Stimulated activated naive B cell treated with anti-CD40 and anti-IgM and Interleukin-4, amounts not matched to agents 10 μg/mL and 1 μg/mL and 100 μg/mL, for 72 hours (primary cell): ENCODE results near the gene ICOS.

Source experiments
- ATAC-seq, 2 donors: fragments of 150-1000 bp; cut with Tn5 transposase; replicated peaks; 2 replicates each; pipeline ENCODE4 v1.10.0; 2021; ENCODE audit warnings: moderate library complexity in 1 of 2
- DNase-seq: peaks from one replicate; pipeline ENCODE4 v3.0.0; 2021
- H3K27ac Mint-ChIP-seq: one replicate; pipeline ENCODE4 v1.8.0; 2022; ENCODE audit warnings: mild to moderate bottlenecking, mixed read lengths
- H3K27me3 Mint-ChIP-seq, 2 donors: one replicate each; pipeline ENCODE4 v1.8.0; 2022; ENCODE audit warnings: mixed read lengths in 2 of 2
- H3K36me3 Mint-ChIP-seq, 2 donors: one replicate each; pipeline ENCODE4 v1.8.0; 2022; ENCODE audit warnings: mixed read lengths in 2 of 2, mild to moderate bottlenecking in 1 of 2
- H3K4me1 Mint-ChIP-seq, 2 donors: one replicate each; pipeline ENCODE4 v1.8.0; 2022; ENCODE audit warnings: mixed read lengths in 2 of 2, mild to moderate bottlenecking in 1 of 2
- H3K4me3 Mint-ChIP-seq, 2 donors: one replicate each; pipeline ENCODE4 v1.8.0; 2022; ENCODE audit warnings: mild to moderate bottlenecking in 2 of 2, mixed read lengths in 2 of 2, moderate library complexity in 1 of 2
- H3K9me3 Mint-ChIP-seq, 2 donors: one replicate each; pipeline ENCODE4 v1.8.0; 2022; ENCODE audit warnings: mixed read lengths in 2 of 2, mild to moderate bottlenecking in 1 of 2

ICOS gene

DNA sequence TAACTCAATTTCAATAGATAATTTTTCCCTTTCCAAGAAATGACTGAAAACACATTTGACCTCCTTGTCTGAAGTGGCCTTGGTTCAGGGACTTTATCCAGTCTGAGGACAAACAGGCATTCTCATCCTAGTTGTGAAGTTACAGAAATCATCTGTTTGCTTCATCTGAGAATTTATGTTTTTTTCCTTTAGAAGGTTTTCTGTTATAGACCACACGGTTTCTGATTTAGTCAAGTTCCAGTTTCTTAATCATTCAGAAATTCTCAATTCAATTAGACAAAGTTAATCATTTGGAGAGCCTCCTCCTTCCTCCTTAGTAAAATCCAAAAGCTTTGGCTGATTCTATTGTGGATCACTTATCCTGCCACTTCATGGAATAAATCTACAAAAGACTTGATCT lies 60.9 kb downstream of the ICOS start:
- peaks cover 15 to 16% of the 10 kb centered on the region in 2 donors for H3K27me3 Mint-ChIP-seq
- DNase-seq (no peak), ATAC-seq (no peak)
- H3K27ac Mint-ChIP-seq: no peak overlapping the region
- H3K9me3 Mint-ChIP-seq: no peaks in the 10 kb centered on the region
- H3K4me3 Mint-ChIP-seq: no peak overlapping the region
- H3K4me1 Mint-ChIP-seq: no peaks in the 10 kb centered on the region
- H3K36me3 Mint-ChIP-seq: no peaks in the 10 kb centered on the region

DNA sequence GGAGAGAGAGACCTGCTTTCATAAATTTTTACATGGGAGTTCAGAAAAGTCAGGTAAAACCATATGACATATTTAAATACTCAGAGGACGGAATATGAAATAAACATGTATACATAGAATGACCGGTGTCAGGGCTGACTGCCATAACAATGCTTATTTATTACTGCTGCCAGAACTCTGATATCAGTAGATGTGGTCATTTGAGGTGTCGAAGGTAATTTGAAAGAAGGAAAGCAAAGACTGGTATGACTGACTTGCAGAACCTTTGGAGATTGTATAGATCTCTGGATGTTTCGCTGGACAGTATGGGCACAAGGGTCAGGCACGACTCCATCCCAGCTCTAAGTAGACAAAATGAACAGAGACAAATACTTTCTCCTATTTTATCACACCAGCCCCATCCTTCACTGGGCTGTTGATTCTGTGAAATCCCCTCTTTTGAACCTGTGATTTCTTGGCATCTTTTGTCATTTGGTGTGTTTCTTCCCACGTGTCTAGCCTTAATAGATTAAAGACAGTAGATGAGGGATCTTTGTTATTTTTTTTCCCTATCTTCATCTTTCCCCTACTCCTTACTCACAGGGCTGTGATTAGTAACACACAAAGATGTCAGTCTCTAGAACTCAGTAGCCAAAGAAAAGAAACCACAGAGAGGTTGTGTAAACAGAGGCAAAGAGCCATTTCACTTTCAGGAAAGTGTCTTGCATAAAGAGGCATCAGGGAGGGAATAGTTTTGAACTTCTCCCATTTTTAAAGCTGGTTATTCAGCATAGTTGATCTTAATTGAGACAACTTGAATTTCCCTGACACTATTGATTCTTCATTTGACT lies 61.6 kb downstream of the ICOS start:
- H3K9me3 Mint-ChIP-seq: no peaks in the 10 kb centered on the region
- H3K36me3 Mint-ChIP-seq: no peaks in the 10 kb centered on the region
- H3K4me1 Mint-ChIP-seq: no peaks in the 10 kb centered on the region
- ATAC-seq (no peak), DNase-seq (no peak)
- peaks cover 15 to 16% of the 10 kb centered on the region in 2 donors for H3K27me3 Mint-ChIP-seq
- H3K4me3 Mint-ChIP-seq: no peak overlapping the region
- no peak overlapping the region for H3K27ac Mint-ChIP-seq

DNA sequence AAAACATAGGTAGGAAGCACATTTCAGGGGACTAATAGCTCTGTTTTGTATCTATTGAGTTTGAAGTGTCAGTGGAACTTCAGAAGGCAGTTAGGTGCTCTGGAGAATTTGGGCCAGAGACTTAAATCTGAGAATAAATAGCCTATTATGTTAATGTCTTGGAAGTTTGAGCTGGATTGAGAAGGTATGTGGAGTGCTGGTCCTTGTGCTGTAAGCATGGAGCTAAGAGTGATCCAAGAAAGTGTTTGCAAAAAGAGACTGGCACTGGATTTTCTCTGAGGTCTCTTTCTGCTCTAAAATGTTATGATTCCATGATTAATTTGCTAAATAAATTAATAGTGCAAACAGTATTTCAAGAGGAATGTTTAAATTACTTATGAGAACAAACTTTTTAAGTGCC lies 63.3 kb downstream of the ICOS start:
- no peak overlapping the region for H3K4me3 Mint-ChIP-seq

DNA sequence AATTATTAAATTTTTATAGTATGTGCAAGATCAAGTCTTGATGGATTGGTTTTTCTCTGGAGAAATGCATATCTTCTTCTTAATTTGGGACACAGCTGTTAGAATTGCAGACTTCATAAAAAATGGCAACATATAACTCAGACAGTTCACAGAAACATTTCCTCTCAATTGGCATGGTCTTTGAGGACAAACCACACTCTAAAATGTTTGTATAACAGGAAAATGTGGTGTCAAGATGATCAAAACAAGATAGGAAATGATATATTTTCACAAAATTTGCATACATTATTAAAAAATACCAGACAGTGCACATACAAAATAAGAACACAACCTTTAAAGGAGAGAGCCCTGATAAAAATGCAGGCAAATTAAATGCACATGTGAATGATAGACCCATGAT lies 63.9 kb downstream of the ICOS start:
- no peaks in the 10 kb centered on the region for H3K4me1 Mint-ChIP-seq
- no peaks in the 10 kb centered on the region for H3K9me3 Mint-ChIP-seq
- H3K4me3 Mint-ChIP-seq: no peak overlapping the region
- DNase-seq: no peak
- H3K36me3 Mint-ChIP-seq: no peaks in the 10 kb centered on the region
- ATAC-seq: no peak
- peaks cover 15 to 25% of the 10 kb centered on the region in 2 donors for H3K27me3 Mint-ChIP-seq
- no peak overlapping the region for H3K27ac Mint-ChIP-seq

More for the DNA sequence above, 63.3 kb downstream of the ICOS start:
- Mint-ChIP-seq H3K27ac (no peak overlapping the region), H3K9me3 (no peaks in the 10 kb centered on the region), H3K27me3 (peaks cover 15 to 22% of the 10 kb centered on the region in 2 donors), H3K4me1 (no peaks in the 10 kb centered on the region), H3K36me3 (no peaks in the 10 kb centered on the region)
- DNase-seq (no peak), ATAC-seq (no peak)

DNA sequence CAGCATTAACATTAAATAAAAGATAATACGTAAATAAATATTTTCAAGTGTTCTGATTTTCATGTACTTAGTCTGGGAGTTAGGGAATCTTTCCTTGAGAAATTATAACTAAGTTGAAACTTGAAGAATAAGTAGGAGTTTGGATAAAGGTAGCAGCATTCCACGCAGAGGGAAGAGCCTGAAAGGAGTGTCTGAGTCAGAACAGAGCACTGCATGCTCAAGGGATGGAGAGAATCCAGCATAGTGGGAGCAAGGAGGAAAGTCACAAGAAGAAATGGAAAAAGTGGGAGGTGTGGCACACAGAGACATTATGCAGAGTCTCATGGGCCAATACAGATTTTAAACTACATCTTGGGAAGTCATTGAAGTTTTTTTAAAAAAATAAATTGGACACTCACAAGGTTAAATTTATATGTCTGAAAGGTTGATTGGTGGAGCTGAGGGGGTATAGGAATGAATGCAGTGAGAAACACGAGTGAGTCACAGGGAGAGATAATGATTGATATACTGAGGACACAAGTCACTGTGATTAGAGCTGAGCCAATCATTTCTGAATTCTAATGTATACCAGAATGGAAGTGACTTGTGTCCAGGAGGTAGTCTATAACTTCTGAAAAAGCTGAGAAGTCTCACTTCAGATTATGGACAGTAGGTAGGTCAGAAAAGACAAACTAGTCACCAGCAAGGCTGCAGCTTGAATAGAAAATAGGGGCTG lies 66.9 kb downstream of the ICOS start:
- Mint-ChIP-seq H3K27ac (no peak overlapping the region), H3K36me3 (no peaks in the 10 kb centered on the region)
- no peak for ATAC-seq

DNA sequence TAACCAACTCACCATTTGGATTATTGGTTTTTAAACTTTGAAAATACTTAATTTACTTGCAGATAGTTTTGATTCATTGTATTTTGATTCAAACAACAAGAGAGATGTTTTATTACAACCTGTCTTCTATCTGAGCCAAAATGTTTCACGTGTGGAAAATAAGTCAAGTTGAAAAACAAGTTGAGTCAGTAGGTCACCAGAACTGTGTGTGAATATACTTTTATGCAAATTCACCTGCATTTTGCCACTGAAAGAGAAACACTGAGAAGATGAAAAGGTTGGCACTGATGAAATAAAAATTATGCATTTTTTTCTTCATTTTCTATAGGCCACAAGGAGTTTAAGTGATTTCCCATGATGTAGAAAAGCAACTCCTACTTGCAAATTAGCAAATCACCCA lies 68.3 kb downstream of the ICOS start:
- no peak overlapping the region for H3K27ac Mint-ChIP-seq
- no peak for DNase-seq
- ATAC-seq: no peak
- no peak overlapping the region for H3K4me3 Mint-ChIP-seq
- peaks cover 14 to 38% of the 10 kb centered on the region in 2 donors for H3K27me3 Mint-ChIP-seq
- H3K9me3 Mint-ChIP-seq: no peaks in the 10 kb centered on the region
- no peaks in the 10 kb centered on the region for H3K4me1 Mint-ChIP-seq
- no peaks in the 10 kb centered on the region for H3K36me3 Mint-ChIP-seq

More for the DNA sequence above, 66.9 kb downstream of the ICOS start:
- Mint-ChIP-seq H3K27me3 (peaks cover 15 to 40% of the 10 kb centered on the region in 2 donors), H3K4me1 (no peaks in the 10 kb centered on the region), H3K4me3 (no peak overlapping the region), H3K9me3 (no peaks in the 10 kb centered on the region)
- no peak for DNase-seq

DNA sequence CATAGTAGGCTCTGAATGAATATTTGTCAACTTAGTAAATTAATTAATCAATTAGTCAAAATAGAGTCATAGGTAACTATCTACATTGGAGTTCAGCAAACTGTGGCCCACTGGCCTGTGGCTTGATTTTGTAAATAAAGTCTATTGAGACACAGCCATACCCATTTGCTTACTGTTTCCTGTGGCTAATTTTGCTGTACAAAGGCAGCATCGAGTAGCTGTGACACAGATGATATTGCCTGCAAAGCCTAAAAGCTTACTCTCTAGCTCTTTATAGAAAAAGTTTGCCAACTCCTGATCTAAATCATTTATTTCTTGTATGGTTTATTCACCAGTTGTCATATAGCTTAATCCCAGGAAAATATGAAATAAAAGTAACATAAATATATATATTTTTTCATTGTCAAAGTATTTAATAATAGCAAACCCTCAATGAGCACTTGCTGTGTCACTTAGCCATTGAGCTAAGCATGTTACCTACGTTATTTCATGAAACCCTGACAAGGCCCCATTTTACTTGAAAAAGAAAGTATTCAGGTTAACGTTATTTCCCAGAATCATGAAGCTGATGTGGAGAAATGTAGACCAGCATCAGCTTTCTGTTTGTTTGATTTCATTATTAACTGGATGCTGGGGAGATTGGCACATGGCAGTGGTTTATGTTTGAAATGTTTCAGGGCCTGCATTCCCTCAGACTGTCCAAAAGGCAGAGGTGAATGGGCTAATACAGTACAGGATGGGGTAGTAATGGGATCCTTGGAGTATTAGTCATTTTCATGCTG lies 69.6 kb downstream of the ICOS start:
- Mint-ChIP-seq H3K27me3 (peaks cover 12 to 40% of the 10 kb centered on the region in 2 donors), H3K4me3 (no peak overlapping the region), H3K9me3 (no peaks in the 10 kb centered on the region), H3K36me3 (no peaks in the 10 kb centered on the region), H3K27ac (no peak overlapping the region), H3K4me1 (no peaks in the 10 kb centered on the region)
- DNase-seq (no peak), ATAC-seq (no peak)

DNA sequence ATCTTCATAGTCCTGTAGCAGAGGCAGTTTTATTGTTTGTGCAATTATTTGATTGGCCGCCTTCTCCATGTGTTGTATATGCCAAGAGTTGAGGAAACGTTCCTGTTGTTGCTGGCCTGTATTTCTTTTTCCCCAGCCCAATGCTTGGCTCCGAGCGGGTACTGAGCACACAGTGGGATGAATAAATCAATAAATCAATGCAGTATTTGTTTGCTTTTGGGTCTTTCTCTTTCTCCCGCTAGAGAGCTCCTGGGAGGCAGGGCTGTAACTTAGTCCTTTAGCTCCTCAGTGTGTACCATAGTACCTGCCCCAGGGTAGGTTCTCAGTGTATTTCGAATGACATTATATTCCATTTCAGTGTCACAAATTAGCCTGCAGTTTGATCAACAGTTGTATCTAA lies 71.8 kb downstream of the ICOS start:
- Mint-ChIP-seq H3K27ac (no peak overlapping the region), H3K36me3 (no peaks in the 10 kb centered on the region), H3K27me3 (peaks cover 5 to 41% of the 10 kb centered on the region in 2 donors), H3K9me3 (no peaks in the 10 kb centered on the region), H3K4me1 (no peaks in the 10 kb centered on the region), H3K4me3 (no peak overlapping the region)
- no peak for DNase-seq
- ATAC-seq: no peak

DNA sequence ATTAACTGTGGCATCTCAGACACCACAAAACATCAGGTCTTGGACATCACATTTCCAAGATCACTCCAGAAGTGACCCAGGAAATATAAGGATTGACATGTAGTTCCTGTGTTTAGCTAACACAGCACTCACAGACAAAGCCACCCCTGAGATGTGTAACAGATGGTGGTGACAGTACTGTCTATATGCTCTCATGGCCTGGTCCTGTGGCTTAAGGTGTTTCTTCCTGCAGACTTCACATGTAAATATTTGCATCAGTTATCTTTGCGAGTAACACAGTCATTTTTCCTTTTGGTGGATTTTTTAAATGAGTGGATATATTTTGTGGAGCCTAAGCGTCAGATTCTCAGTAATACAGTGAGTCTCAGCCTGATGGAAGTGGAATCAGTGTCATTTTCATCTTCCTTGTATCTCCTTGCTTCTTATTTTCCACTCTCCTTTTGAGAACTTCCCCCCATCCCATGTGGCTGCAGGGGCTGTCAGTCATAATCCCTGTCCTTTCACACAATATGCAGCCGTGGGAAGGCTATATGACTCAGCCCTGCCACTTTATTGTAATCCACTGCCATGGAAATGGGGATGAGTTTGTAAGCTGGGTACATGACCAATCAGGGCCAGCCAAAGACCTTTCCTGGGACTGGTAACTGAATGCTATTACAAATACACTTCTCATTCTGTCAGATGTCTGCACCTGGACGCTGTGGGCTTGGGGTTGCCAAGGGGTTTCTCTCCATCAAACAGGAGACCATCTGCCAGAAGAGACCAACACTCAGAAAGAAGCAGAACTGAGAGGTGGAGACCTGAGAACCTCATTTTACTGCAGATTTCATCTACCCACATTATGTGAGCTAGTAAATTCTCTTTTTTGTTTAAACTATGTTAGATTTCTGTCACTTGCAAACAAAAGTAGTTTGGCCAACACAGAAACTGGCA lies 74.3 kb downstream of the ICOS start:
- Mint-ChIP-seq H3K9me3 (no peaks in the 10 kb centered on the region), H3K27me3 (peaks cover 10 to 45% of the 10 kb centered on the region in 2 donors), H3K4me3 (no peak overlapping the region), H3K36me3 (no peaks in the 10 kb centered on the region), H3K4me1 (no peaks in the 10 kb centered on the region), H3K27ac (no peak overlapping the region)
- no peak for DNase-seq
- ATAC-seq: peak in 1 of 2 donors; percentile 27
